HL-60 (cell line): ENCODE results near the gene AFF3.

ENCODE experiments used
- DNase-seq, 2 experiments: peaks; one replicate each; pipeline ENCODE4 v3.0.0-alpha.2; 2010 to 2020; ENCODE audit warnings: low read depth in 1 of 2, low spot score in 1 of 2
- H3K27ac ChIP-seq: fragments of 250-450 bp; sonication (Bioruptor Pico); replicated peaks from 2 replicates; pipeline ENCODE4 v1.5.1; 2020; ENCODE audit warnings: mild to moderate bottlenecking, moderate library complexity
- H3K27me3 ChIP-seq: fragments of 250-450 bp; sonication (Bioruptor Pico); 2 replicates; pipeline ENCODE4 v1.5.1; 2021; ENCODE audit warnings: mild to moderate bottlenecking, moderate library complexity; ENCODE audit not compliant: insufficient read depth, poor library complexity, severe bottlenecking
- H3K4me3 ChIP-seq: replicated peaks from 2 replicates; pipeline ENCODE4 v1.5.1; 2011; ENCODE audit warnings: mild to moderate bottlenecking, control low read depth, low read length; ENCODE audit not compliant: insufficient read depth
- GABPA ChIP-seq: IDR thresholded peaks from 2 replicates; pipeline ENCODE4 v1.6.1; 2012; ENCODE audit warnings: low read depth
- POLR2AphosphoS5 ChIP-seq: IDR thresholded peaks from 2 replicates; pipeline ENCODE4 v1.6.1; 2012; ENCODE audit warnings: low read depth
- SPI1 ChIP-seq: IDR thresholded peaks from 2 replicates; pipeline ENCODE4 v1.6.1; 2012; ENCODE audit warnings: low read depth, mild to moderate bottlenecking, borderline replicate concordance
- TF ChIP-seq, protein P1 (sequence below): IDR thresholded peaks from 2 replicates; pipeline ENCODE4 v1.6.1; 2012; ENCODE audit warnings: low read depth; ENCODE audit not compliant: insufficient replicate concordance
- TF ChIP-seq, protein P2 (sequence below): IDR thresholded peaks from one replicate; pipeline ENCODE4 v1.5.1; 2011; ENCODE audit warnings: low read length, control low read depth, inconsistent platforms; ENCODE audit not compliant: insufficient read depth

Gene AFF3

DNA sequence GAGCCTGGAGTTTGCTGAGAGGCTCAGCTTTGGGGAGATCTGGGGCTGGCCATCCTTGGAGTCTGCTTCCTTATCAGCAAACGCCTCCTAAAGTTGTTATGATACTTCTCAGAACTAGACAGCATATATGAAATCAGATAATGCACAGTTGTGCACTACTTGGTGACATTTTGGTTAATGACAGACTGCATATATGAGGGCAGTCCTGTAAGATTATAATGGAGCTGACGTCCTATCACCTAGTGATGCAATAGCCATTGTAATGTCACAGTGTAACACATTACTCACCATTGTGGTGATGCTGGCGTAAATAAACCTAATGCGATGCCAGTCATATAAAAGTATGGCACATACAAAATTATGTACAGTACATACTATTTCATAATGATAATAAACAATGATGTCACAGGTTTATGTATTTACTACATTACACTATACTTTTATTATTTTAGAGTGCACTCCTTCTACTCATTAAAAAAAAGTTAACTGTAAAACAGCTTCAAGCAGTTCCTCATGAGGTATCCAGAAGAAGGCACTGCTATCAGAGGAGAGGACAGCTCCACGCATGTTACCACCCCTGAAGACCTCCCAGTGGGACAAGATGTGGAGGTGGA is 354.5 kb downstream of the AFF3 start:
- TF ChIP-seq, protein P1, sequence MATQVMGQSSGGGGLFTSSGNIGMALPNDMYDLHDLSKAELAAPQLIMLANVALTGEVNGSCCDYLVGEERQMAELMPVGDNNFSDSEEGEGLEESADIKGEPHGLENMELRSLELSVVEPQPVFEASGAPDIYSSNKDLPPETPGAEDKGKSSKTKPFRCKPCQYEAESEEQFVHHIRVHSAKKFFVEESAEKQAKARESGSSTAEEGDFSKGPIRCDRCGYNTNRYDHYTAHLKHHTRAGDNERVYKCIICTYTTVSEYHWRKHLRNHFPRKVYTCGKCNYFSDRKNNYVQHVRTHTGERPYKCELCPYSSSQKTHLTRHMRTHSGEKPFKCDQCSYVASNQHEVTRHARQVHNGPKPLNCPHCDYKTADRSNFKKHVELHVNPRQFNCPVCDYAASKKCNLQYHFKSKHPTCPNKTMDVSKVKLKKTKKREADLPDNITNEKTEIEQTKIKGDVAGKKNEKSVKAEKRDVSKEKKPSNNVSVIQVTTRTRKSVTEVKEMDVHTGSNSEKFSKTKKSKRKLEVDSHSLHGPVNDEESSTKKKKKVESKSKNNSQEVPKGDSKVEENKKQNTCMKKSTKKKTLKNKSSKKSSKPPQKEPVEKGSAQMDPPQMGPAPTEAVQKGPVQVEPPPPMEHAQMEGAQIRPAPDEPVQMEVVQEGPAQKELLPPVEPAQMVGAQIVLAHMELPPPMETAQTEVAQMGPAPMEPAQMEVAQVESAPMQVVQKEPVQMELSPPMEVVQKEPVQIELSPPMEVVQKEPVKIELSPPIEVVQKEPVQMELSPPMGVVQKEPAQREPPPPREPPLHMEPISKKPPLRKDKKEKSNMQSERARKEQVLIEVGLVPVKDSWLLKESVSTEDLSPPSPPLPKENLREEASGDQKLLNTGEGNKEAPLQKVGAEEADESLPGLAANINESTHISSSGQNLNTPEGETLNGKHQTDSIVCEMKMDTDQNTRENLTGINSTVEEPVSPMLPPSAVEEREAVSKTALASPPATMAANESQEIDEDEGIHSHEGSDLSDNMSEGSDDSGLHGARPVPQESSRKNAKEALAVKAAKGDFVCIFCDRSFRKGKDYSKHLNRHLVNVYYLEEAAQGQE, result no peak
- TF ChIP-seq SPI1 (no peak), POLR2AphosphoS5 (no peak), GABPA (no peak)
- TF ChIP-seq, protein P2, sequence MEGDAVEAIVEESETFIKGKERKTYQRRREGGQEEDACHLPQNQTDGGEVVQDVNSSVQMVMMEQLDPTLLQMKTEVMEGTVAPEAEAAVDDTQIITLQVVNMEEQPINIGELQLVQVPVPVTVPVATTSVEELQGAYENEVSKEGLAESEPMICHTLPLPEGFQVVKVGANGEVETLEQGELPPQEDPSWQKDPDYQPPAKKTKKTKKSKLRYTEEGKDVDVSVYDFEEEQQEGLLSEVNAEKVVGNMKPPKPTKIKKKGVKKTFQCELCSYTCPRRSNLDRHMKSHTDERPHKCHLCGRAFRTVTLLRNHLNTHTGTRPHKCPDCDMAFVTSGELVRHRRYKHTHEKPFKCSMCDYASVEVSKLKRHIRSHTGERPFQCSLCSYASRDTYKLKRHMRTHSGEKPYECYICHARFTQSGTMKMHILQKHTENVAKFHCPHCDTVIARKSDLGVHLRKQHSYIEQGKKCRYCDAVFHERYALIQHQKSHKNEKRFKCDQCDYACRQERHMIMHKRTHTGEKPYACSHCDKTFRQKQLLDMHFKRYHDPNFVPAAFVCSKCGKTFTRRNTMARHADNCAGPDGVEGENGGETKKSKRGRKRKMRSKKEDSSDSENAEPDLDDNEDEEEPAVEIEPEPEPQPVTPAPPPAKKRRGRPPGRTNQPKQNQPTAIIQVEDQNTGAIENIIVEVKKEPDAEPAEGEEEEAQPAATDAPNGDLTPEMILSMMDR, result no peak
- Histone ChIP-seq H3K27me3 (no peaks in the 10 kb centered on the region), H3K4me3 (no peak overlapping the region), H3K27ac (no peak overlapping the region)
- DNase-seq, result no peak

GRCh38 chr2:99786636-99787390 is 355.6 kb downstream of the AFF3 start:
- TF ChIP-seq GABPA, result no peak
- TF ChIP-seq, protein P1, result no peak
- no peak for TF ChIP-seq POLR2AphosphoS5
- TF ChIP-seq, protein P2, result no peak
- no peak for TF ChIP-seq SPI1
- Histone ChIP-seq H3K27me3 (no peaks in the 10 kb centered on the region), H3K27ac (no peak overlapping the region), H3K4me3 (no peak overlapping the region)
- no peak for DNase-seq

- Histone ChIP-seq H3K27me3 (no peaks in the 10 kb centered on the region), H3K4me3 (no peak overlapping the region), H3K27ac (no peak overlapping the region)
- no peak for DNase-seq
- no peak for TF ChIP-seq POLR2AphosphoS5
- TF ChIP-seq, protein P2, result no peak
- TF ChIP-seq, protein P1, result no peak
- TF ChIP-seq GABPA, result no peak
- TF ChIP-seq SPI1, result no peak
Observed at GRCh38 chr2:99784946-99785345, 357.4 kb downstream of the AFF3 start.
